Right lobe of liver (tissue), 6 donors: ENCODE data around the gene RSAD1. TPM values are rescaled to one million over a fixed set of nuclear protein-coding genes. Genes with fewer than 3 reads are reported as not detected.

Source experiments
- ATAC-seq, 4 donors: fragments of 200-7000 bp; cut with Tn5 transposase; one replicate each; pipeline ENCODE4 v1.9.1; 2020; ENCODE audit warnings: mild to moderate bottlenecking in 4 of 4, moderate library complexity in 4 of 4
- DNase-seq, 3 donors: peaks; one replicate each; pipeline ENCODE4 v3.0.0-alpha.2; 2020
- H3K27ac ChIP-seq, 3 donors: fragments of 200-600 bp; one replicate each; pipeline ENCODE4 v1.8.0; 2022
- H3K27me3 ChIP-seq, 2 donors: fragments of 200-600 bp; one replicate each; pipeline ENCODE4 v1.8.0; 2022
- H3K36me3 ChIP-seq, 4 donors: fragments of 200-600 bp; sonication (generic) in 1 of 4; one replicate each; pipeline versions ENCODE4 v1.5.1 to v1.8.0; 2017 to 2022; ENCODE audit warnings: control low read depth in 1 of 4
- H3K4me1 ChIP-seq, 4 donors: fragments of 200-600 bp; sonication (generic) in 1 of 4; one replicate each; pipeline versions ENCODE4 v1.5.1 to v1.8.0; 2017 to 2022; ENCODE audit warnings: control low read depth in 1 of 4
- H3K4me3 ChIP-seq, 3 donors: fragments of 200-600 bp; one replicate each; pipeline ENCODE4 v1.8.0; 2022
- H3K9me3 ChIP-seq, 4 donors: fragments of 200-600 bp; sonication (generic) in 1 of 4; one replicate each; pipeline versions ENCODE4 v1.5.1 to v1.8.0; 2017 to 2022; ENCODE audit warnings: control low read depth in 1 of 4
- POLR2A ChIP-seq: fragments of 450-650 bp; IDR thresholded peaks from one replicate; pipeline ENCODE4 v1.6.1; 2017; ENCODE audit warnings: antibody characterized with exemption, mild to moderate bottlenecking
- WGBS: methylation state at CpG from one replicate; pipeline ENCODE4 v1.1.6; 2018; ENCODE audit warnings: low coverage, low lambda C conversion rate; ENCODE audit not compliant: insufficient coverage; ENCODE audit errors: missing lambda C conversion rate; 5-methylcytosine and 5-hydroxymethylcytosine counted together
- intact Hi-C, 2 donors: fragments of 100-400 bp; cut with DNase I; formaldehyde crosslinking; loops; one replicate each; pipeline versions ENCODE4 v1.11.2 to v1.14.1; 2022
- total RNA-seq, 6 experiments: library from RNA; depleted of rRNA in 2 of 6; stranded (reverse); fragments of >200 nt in 2 of 6; fragmentation: NEBNext Ultra II Directional in 3 of 6; extraction: Animal tissue kit (Norgen Biotek cat#: 25700) in 3 of 6; gene quantifications; one replicate each; pipeline versions ENCODE4 v1.1.0 to v1.2.4, GENCODE V29; 2016 to 2023
- TF ChIP-seq, protein P1 (sequence below), 4 donors: fragments of 200-600 bp in 3 of 4; fragments of 450-650 bp in 1 of 4; IDR thresholded peaks; one replicate each; pipeline versions ENCODE4 v1.5.1 to v1.8.0; 2016 to 2022; ENCODE audit warnings: antibody characterized with exemption in 4 of 4, mild to moderate bottlenecking in 2 of 4
- donor health status: DM: no; HTN: yes; CAD: no.
- donor health status: DM: no; HTN: no; CAD: no.
- donor health status: DM: no; HTN: no; CAD: no.
- donor health status: DM: no; HTN: yes; CAD: no.
- donor health status: DM: no; HTN: yes; CAD: no.

The RSAD1 gene
- total RNA-seq, 6 experiments from 2014 or later, result 17.9 to 26.6 (median 23.4) TPM

DNA sequence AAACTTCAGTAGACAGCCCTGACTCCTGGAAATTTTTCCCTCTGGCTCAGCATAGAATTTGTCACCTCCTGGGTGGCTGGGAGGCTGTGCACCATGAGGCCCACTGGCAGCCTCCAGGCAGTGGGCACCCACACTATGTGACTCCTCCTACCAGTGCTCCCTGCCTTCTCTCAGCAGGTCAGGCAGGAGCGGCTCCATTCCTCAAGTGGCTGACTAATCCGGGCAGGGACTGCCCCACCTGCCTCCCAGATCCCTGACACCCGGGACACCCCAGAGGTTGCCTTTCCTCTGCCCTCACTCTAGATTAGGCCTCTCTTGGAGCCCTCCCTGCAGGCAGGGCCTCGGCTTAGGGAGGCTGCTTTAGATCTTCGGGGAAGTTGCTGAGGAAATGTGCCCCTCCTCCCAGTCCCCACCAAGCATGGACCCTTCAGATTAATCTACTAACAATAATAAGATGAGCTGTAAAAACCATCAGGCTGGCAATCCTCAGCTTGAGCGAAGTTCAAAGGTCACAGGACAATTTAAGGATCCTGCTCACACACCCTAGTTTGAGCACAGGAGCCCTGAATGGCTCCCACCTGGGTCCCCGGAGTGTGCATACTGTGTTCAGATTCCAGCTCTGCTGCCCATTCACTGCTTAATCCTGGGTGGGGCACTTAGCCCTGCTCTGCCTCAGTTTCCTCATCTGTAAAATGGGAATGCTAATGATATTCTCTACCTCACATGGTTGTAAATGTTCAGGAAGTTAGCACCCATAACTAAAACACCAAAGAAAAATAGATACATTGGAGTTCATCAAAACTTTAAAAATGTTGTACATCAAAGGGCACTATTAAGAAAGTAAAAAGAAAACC is 19.6 kb downstream of the RSAD1 start:
- DNase-seq (no peak), ATAC-seq (peak in 1 of 4 donors; percentile 37)
- H3K27me3 ChIP-seq, result no peaks in the 10 kb centered on the region
- no peak overlapping the region for H3K27ac ChIP-seq
- no peak overlapping the region for H3K4me3 ChIP-seq
- WGBS, result 83% methylated on average over 2 of the region's 7 CpGs
- H3K36me3 ChIP-seq, result no peaks in the 10 kb centered on the region
- TF ChIP-seq, protein P1, sequence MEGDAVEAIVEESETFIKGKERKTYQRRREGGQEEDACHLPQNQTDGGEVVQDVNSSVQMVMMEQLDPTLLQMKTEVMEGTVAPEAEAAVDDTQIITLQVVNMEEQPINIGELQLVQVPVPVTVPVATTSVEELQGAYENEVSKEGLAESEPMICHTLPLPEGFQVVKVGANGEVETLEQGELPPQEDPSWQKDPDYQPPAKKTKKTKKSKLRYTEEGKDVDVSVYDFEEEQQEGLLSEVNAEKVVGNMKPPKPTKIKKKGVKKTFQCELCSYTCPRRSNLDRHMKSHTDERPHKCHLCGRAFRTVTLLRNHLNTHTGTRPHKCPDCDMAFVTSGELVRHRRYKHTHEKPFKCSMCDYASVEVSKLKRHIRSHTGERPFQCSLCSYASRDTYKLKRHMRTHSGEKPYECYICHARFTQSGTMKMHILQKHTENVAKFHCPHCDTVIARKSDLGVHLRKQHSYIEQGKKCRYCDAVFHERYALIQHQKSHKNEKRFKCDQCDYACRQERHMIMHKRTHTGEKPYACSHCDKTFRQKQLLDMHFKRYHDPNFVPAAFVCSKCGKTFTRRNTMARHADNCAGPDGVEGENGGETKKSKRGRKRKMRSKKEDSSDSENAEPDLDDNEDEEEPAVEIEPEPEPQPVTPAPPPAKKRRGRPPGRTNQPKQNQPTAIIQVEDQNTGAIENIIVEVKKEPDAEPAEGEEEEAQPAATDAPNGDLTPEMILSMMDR (IDR thresholded peaks at IDR 0.05), result no peak
- no peak for TF ChIP-seq POLR2A
- intact Hi-C loops, result no loop called here
- H3K4me1 ChIP-seq, result no peaks in the 10 kb centered on the region
- H3K9me3 ChIP-seq, result no peaks in the 10 kb centered on the region

DNA sequence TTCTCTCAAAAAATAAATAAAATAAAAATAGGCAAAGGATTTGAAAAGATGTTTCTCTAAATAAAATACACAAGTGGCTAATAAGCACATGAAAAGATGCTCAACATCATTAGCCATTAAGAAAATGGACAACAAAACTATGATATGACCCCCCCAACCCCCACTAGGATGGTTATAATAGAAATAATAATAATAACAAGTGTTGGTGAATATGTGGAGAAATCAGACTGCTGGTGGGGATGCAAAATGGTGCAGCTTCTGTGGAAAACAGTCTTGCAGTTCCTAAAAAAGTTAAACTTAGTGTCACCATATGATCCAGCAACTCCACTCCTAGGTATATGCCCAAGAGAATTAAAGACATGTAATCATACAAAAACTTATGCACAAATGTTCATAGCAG is 20.6 kb downstream of the RSAD1 start:
- H3K4me1 ChIP-seq, result no peaks in the 10 kb centered on the region
- no peak overlapping the region for H3K4me3 ChIP-seq
- no peak for TF ChIP-seq POLR2A
- TF ChIP-seq, protein P1 (IDR thresholded peaks at IDR 0.05), result no peak
- no peaks in the 10 kb centered on the region for H3K9me3 ChIP-seq
- DNase-seq (no peak), ATAC-seq (no peak)
- H3K27me3 ChIP-seq, result no peaks in the 10 kb centered on the region
- no peak overlapping the region for H3K27ac ChIP-seq
- intact Hi-C loops, result no loop called here
- no peaks in the 10 kb centered on the region for H3K36me3 ChIP-seq

DNA sequence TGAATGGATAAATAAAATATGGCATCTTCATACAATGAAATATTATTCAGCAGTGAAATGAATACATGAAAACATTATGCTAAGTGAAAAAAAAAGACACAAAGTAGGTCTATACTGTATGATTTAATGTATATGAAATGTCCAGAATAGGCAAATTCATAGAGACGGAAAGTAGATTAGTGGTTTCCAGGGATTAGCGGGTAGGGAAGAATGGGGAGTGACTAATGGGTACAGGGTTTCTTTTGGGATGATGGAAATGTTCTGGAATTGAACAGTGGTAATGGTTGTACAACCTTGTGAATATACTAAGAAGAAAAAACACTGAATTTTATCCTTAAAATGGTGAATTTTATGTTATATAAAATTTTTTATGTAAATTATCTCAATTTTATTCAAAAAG is 21.1 kb downstream of the RSAD1 start:
- no peaks in the 10 kb centered on the region for H3K9me3 ChIP-seq
- H3K4me1 ChIP-seq, result no peaks in the 10 kb centered on the region
- H3K4me3 ChIP-seq, result no peak overlapping the region
- H3K27ac ChIP-seq, result no peak overlapping the region
- intact Hi-C loops, result no loop called here
- DNase-seq (no peak), ATAC-seq (no peak)
- TF ChIP-seq, protein P1 (IDR thresholded peaks at IDR 0.05), result no peak
- no peak for TF ChIP-seq POLR2A
- WGBS, result 100% methylated on average over 2 of the region's 2 CpGs
- no peaks in the 10 kb centered on the region for H3K27me3 ChIP-seq
- no peaks in the 10 kb centered on the region for H3K36me3 ChIP-seq

DNA sequence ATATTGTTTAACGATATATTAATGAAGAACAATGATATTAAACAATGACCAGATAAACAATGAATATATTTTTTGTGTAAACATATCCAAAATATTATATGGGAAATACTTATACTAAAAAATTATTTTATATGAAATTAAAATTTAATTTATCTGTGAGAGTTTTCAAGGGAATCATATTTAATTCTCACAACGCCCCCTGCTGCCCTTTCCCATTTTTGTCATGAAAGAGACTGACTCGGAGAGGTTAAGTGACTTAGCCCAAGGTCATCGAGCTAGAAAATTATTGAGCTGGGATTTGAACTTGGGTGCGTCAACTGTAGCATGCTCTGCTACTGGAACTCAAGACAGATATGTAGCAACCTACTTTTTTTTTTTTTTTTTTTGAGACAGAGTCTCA is 22.4 kb downstream of the RSAD1 start:
- no peak for TF ChIP-seq POLR2A
- TF ChIP-seq, protein P1 (IDR thresholded peaks at IDR 0.05), result peak; percentile 22 to 48 (median 35)
- ATAC-seq, result peak; percentile 19 to 54 (median 40)
- Histone ChIP-seq H3K36me3 (no peaks in the 10 kb centered on the region), H3K9me3 (no peaks in the 10 kb centered on the region), H3K4me1 (no peaks in the 10 kb centered on the region), H3K27ac (no peak overlapping the region), H3K4me3 (no peak overlapping the region), H3K27me3 (no peaks in the 10 kb centered on the region)
- DNase-seq, result no peak
- 25% methylated on average over 5 of the region's 5 CpGs for WGBS
- intact Hi-C loops, result no loop called here
